Measurements from ENCODE around the gene SLC24A3.

The SLC24A3 gene

GRCh38 chr20:19549896-19550295 is 337.5 kb downstream of the SLC24A3 start:
- Mint-ChIP-seq H3K27ac (no peak overlapping the region), H3K4me3 (no peak overlapping the region)
- DNase-seq (ENCODE audit: low spot score) = no peak

GRCh38 chr20:19552221-19553180 is 340.1 kb downstream of the SLC24A3 start:
- DNase-seq (ENCODE audit: low spot score) = no peak
- H3K9me3 Mint-ChIP-seq = no peaks in the 10 kb centered on the region
- no peaks in the 10 kb centered on the region for H3K27me3 Mint-ChIP-seq (ENCODE audit: low read depth)
- H3K4me1 Mint-ChIP-seq (ENCODE audit: low read depth) = no peaks in the 10 kb centered on the region
- H3K27ac Mint-ChIP-seq = no peak overlapping the region
- no peaks in the 10 kb centered on the region for H3K36me3 Mint-ChIP-seq (ENCODE audit: low read depth)
- no peak overlapping the region for H3K4me3 Mint-ChIP-seq

More at GRCh38 chr20:19549896-19550295, 337.5 kb downstream of the SLC24A3 start:
- Mint-ChIP-seq H3K27me3 (ENCODE audit: low read depth) (no peaks in the 10 kb centered on the region), H3K9me3 (no peaks in the 10 kb centered on the region), H3K4me1 (ENCODE audit: low read depth) (no peaks in the 10 kb centered on the region), H3K36me3 (ENCODE audit: low read depth) (no peaks in the 10 kb centered on the region)

GRCh38 chr20:19554666-19555065 is 342.2 kb downstream of the SLC24A3 start:
- H3K27me3 Mint-ChIP-seq (ENCODE audit: low read depth) = no peaks in the 10 kb centered on the region
- H3K4me1 Mint-ChIP-seq (ENCODE audit: low read depth) = no peaks in the 10 kb centered on the region
- no peaks in the 10 kb centered on the region for H3K9me3 Mint-ChIP-seq
- no peak overlapping the region for H3K27ac Mint-ChIP-seq
- H3K36me3 Mint-ChIP-seq (ENCODE audit: low read depth) = no peaks in the 10 kb centered on the region
- no peak for DNase-seq (ENCODE audit: low spot score)
- no peak overlapping the region for H3K4me3 Mint-ChIP-seq

- no peak for DNase-seq (ENCODE audit: low spot score)
- H3K27ac Mint-ChIP-seq = no peak overlapping the region
- H3K4me1 Mint-ChIP-seq (ENCODE audit: low read depth) = no peaks in the 10 kb centered on the region
- H3K27me3 Mint-ChIP-seq (ENCODE audit: low read depth) = no peaks in the 10 kb centered on the region
- H3K9me3 Mint-ChIP-seq = no peaks in the 10 kb centered on the region
- H3K4me3 Mint-ChIP-seq = no peak overlapping the region
- no peaks in the 10 kb centered on the region for H3K36me3 Mint-ChIP-seq (ENCODE audit: low read depth)
Observed at GRCh38 chr20:19555726-19556125, 343.3 kb downstream of the SLC24A3 start.

- no peak overlapping the region for H3K4me3 Mint-ChIP-seq
- H3K4me1 Mint-ChIP-seq (ENCODE audit: low read depth) = no peaks in the 10 kb centered on the region
- no peaks in the 10 kb centered on the region for H3K9me3 Mint-ChIP-seq
- H3K27me3 Mint-ChIP-seq (ENCODE audit: low read depth) = no peaks in the 10 kb centered on the region
- no peak for DNase-seq (ENCODE audit: low spot score)
- no peaks in the 10 kb centered on the region for H3K36me3 Mint-ChIP-seq (ENCODE audit: low read depth)
- H3K27ac Mint-ChIP-seq = no peak overlapping the region
Observed at GRCh38 chr20:19557291-19557690, 344.8 kb downstream of the SLC24A3 start.

GRCh38 chr20:19560881-19561480 is 348.5 kb downstream of the SLC24A3 start:
- Mint-ChIP-seq H3K4me3 (no peak overlapping the region), H3K4me1 (ENCODE audit: low read depth) (no peaks in the 10 kb centered on the region), H3K9me3 (no peaks in the 10 kb centered on the region), H3K27me3 (ENCODE audit: low read depth) (no peaks in the 10 kb centered on the region), H3K27ac (no peak overlapping the region), H3K36me3 (ENCODE audit: low read depth) (no peaks in the 10 kb centered on the region)
- no peak for DNase-seq (ENCODE audit: low spot score)

- H3K27ac Mint-ChIP-seq = no peak overlapping the region
- no peaks in the 10 kb centered on the region for H3K9me3 Mint-ChIP-seq
- no peak for DNase-seq (ENCODE audit: low spot score)
- H3K4me3 Mint-ChIP-seq = no peak overlapping the region
- H3K4me1 Mint-ChIP-seq (ENCODE audit: low read depth) = no peaks in the 10 kb centered on the region
- H3K27me3 Mint-ChIP-seq (ENCODE audit: low read depth) = no peaks in the 10 kb centered on the region
- no peaks in the 10 kb centered on the region for H3K36me3 Mint-ChIP-seq (ENCODE audit: low read depth)
Observed at GRCh38 chr20:19562426-19562825, 350.0 kb downstream of the SLC24A3 start.

- no peak overlapping the region for H3K4me3 Mint-ChIP-seq
- H3K27me3 Mint-ChIP-seq (ENCODE audit: low read depth) = no peaks in the 10 kb centered on the region
- H3K36me3 Mint-ChIP-seq (ENCODE audit: low read depth) = no peaks in the 10 kb centered on the region
- no peaks in the 10 kb centered on the region for H3K4me1 Mint-ChIP-seq (ENCODE audit: low read depth)
- no peak overlapping the region for H3K27ac Mint-ChIP-seq
- H3K9me3 Mint-ChIP-seq = peaks cover 7% of the 10 kb centered on the region
- no peak for DNase-seq (ENCODE audit: low spot score)
Observed at GRCh38 chr20:19564261-19564660, 351.8 kb downstream of the SLC24A3 start.

GRCh38 chr20:19565736-19566135 is 353.3 kb downstream of the SLC24A3 start:
- no peak overlapping the region for H3K4me3 Mint-ChIP-seq
- H3K4me1 Mint-ChIP-seq (ENCODE audit: low read depth) = no peaks in the 10 kb centered on the region

GRCh38 chr20:19566226-19566945 is 353.9 kb downstream of the SLC24A3 start:
- DNase-seq (ENCODE audit: low spot score) = no peak
- Mint-ChIP-seq H3K4me1 (ENCODE audit: low read depth) (no peaks in the 10 kb centered on the region), H3K4me3 (no peak overlapping the region), H3K36me3 (ENCODE audit: low read depth) (no peaks in the 10 kb centered on the region), H3K27me3 (ENCODE audit: low read depth) (no peaks in the 10 kb centered on the region), H3K9me3 (peaks cover 23% of the 10 kb centered on the region), H3K27ac (no peak overlapping the region)

More at GRCh38 chr20:19565736-19566135, 353.3 kb downstream of the SLC24A3 start:
- no peak for DNase-seq (ENCODE audit: low spot score)
- H3K36me3 Mint-ChIP-seq (ENCODE audit: low read depth) = no peaks in the 10 kb centered on the region
- peaks cover 22% of the 10 kb centered on the region for H3K9me3 Mint-ChIP-seq
- H3K27ac Mint-ChIP-seq = no peak overlapping the region
- no peaks in the 10 kb centered on the region for H3K27me3 Mint-ChIP-seq (ENCODE audit: low read depth)

- H3K9me3 Mint-ChIP-seq = peaks cover 23% of the 10 kb centered on the region
- H3K27ac Mint-ChIP-seq = no peak overlapping the region
- no peaks in the 10 kb centered on the region for H3K4me1 Mint-ChIP-seq (ENCODE audit: low read depth)
- no peak for DNase-seq (ENCODE audit: low spot score)
- H3K36me3 Mint-ChIP-seq (ENCODE audit: low read depth) = no peaks in the 10 kb centered on the region
- no peak overlapping the region for H3K4me3 Mint-ChIP-seq
- H3K27me3 Mint-ChIP-seq (ENCODE audit: low read depth) = no peaks in the 10 kb centered on the region
Observed at GRCh38 chr20:19568128-19568527, 355.7 kb downstream of the SLC24A3 start.

GRCh38 chr20:19571996-19572395 is 359.6 kb downstream of the SLC24A3 start:
- H3K9me3 Mint-ChIP-seq = peaks cover 23% of the 10 kb centered on the region
- H3K27me3 Mint-ChIP-seq (ENCODE audit: low read depth) = no peaks in the 10 kb centered on the region
- H3K27ac Mint-ChIP-seq = no peak overlapping the region
- no peaks in the 10 kb centered on the region for H3K4me1 Mint-ChIP-seq (ENCODE audit: low read depth)
- H3K4me3 Mint-ChIP-seq = no peak overlapping the region
- no peak for DNase-seq (ENCODE audit: low spot score)
- no peaks in the 10 kb centered on the region for H3K36me3 Mint-ChIP-seq (ENCODE audit: low read depth)

- no peaks in the 10 kb centered on the region for H3K9me3 Mint-ChIP-seq
- no peaks in the 10 kb centered on the region for H3K27me3 Mint-ChIP-seq (ENCODE audit: low read depth)
- H3K4me1 Mint-ChIP-seq (ENCODE audit: low read depth) = no peaks in the 10 kb centered on the region
Observed at GRCh38 chr20:19577692-19578091, 365.2 kb downstream of the SLC24A3 start.

GRCh38 chr20:19582782-19583181 is 370.3 kb downstream of the SLC24A3 start:
- H3K4me3 Mint-ChIP-seq = no peak overlapping the region
- no peak overlapping the region for H3K27ac Mint-ChIP-seq
- H3K36me3 Mint-ChIP-seq (ENCODE audit: low read depth) = no peaks in the 10 kb centered on the region
- no peaks in the 10 kb centered on the region for H3K4me1 Mint-ChIP-seq (ENCODE audit: low read depth)
- no peaks in the 10 kb centered on the region for H3K27me3 Mint-ChIP-seq (ENCODE audit: low read depth)
- no peak for DNase-seq (ENCODE audit: low spot score)
- H3K9me3 Mint-ChIP-seq = no peaks in the 10 kb centered on the region

More at GRCh38 chr20:19577692-19578091, 365.2 kb downstream of the SLC24A3 start:
- no peak for DNase-seq (ENCODE audit: low spot score)
- H3K27ac Mint-ChIP-seq = no peak overlapping the region
- H3K36me3 Mint-ChIP-seq (ENCODE audit: low read depth) = no peaks in the 10 kb centered on the region
- H3K4me3 Mint-ChIP-seq = no peak overlapping the region
